Esophagus squamous epithelium (tissue), 5 donors: ENCODE measurements around the gene CAMK2A. TPM values are rescaled to one million over a fixed set of nuclear protein-coding genes. Genes with fewer than 3 reads are reported as not detected.

Experiments
- DNase-seq: peaks from one replicate; lab custom pipeline; 2025; lab: John Stamatoyannopoulos, UW
- H3K27ac ChIP-seq, 4 donors: fragments of 200-600 bp; sonication (generic); one replicate each; pipeline ENCODE4 v1.5.1; 2016 to 2019; ENCODE audit warnings: mild to moderate bottlenecking in 1 of 4
- H3K27me3 ChIP-seq, 4 donors: fragments of 200-600 bp; sonication (generic); 1 replicate in 3 of 4; 2 replicates in 1 of 4; pipeline versions ENCODE4 v1.5.1 to v1.6.0; 2017 to 2021; ENCODE audit warnings: antibody characterized with exemption in 1 of 4
- H3K36me3 ChIP-seq, 3 donors: fragments of 200-600 bp; sonication (generic); one replicate each; pipeline ENCODE4 v1.5.1; 2016 to 2019
- H3K4me1 ChIP-seq, 3 donors: fragments of 200-600 bp; sonication (generic); one replicate each; pipeline ENCODE4 v1.5.1; 2017 to 2019
- H3K4me3 ChIP-seq, 4 donors: fragments of 200-600 bp; sonication (generic); 1 replicate in 3 of 4; 2 replicates in 1 of 4; pipeline ENCODE4 v1.5.1; 2016 to 2019; ENCODE audit warnings: mild to moderate bottlenecking in 2 of 4, moderate library complexity in 1 of 4
- H3K9me3 ChIP-seq, 3 donors: fragments of 200-600 bp; sonication (generic); one replicate each; pipeline ENCODE4 v1.5.1; 2016 to 2019
- POLR2A ChIP-seq, 4 donors: fragments of 450-650 bp; IDR thresholded peaks; one replicate each; pipeline ENCODE4 v1.6.1; 2017; ENCODE audit warnings: antibody characterized with exemption in 4 of 4, mild to moderate bottlenecking in 4 of 4, moderate library complexity in 3 of 4
- WGBS, 2 donors: methylation state at CpG; one replicate each; pipeline ENCODE4 v1.1.5; 2018; 5-methylcytosine and 5-hydroxymethylcytosine counted together
- intact Hi-C: fragments of 100-400 bp; cut with DNase I; formaldehyde crosslinking; loops from one replicate; pipeline ENCODE4 v1.15.0; 2022
- total RNA-seq, 4 donors: library from RNA; depleted of rRNA; stranded (reverse); fragments of >200 nt; gene quantifications; one replicate each; pipeline ENCODE4 v1.1.0, GENCODE V29; 2016
- TF ChIP-seq, protein P1 (sequence below), 6 experiments: fragments of 450-650 bp in 4 of 6; fragments of 200-600 bp in 2 of 6; sonication (generic) in 2 of 6; IDR thresholded peaks; one replicate each; pipeline ENCODE4 v1.5.1; 2016 to 2019; ENCODE audit warnings: antibody characterized with exemption in 6 of 6, mild to moderate bottlenecking in 4 of 6, moderate library complexity in 4 of 6
- donor health status: DM: yes; HTN: yes; CAD: no.

Gene CAMK2A
- total RNA-seq, 4 donors from 2014 or later = 0.04 TPM; not detected in 3

DNA sequence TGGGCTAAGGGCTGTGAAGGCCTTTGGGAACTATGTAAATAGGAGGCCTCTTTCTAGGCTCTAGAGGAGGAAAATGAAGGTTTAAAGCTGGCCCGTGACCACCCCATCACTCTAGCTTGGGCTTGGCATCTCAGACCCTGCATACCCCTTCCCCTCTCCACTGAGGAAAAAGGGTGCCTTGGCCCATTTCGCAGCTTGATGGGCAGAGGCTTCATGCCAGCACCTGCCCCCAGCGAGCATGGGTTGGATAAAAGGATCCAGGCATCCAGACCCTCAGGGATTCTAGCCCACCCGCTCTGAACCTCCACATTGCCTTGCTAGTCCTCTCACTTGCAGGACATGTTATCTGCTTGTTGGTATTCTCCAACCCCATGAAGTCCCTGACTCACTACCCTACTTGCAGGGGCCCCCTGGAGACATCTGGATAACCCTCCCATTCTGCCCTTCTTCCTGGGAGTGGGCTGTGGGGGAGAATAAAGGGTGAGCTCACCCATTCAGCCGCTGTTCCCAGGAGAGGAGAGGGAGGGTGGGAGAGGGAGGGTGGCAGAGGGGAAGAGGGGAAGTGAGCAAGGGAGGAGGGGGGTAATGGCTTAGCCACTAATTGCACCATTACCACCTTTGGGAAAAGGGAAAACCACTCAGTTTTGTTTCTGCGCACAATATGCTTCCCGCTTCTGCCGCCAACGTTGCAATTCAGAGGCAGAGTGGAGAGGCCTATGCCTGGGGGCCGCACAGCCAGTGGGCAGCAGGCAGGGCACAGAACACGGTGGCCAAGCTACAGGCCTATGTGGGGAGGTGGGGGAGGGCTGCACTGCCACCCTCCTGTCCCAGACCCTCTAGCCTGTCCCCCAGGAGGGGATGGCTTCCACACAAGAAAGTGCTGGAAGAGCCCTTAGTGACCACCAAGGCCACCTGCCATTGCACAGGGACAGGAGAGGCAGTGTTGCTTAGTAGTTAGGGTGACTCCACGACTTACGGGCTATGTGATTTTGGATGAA lies 2.1 kb upstream of the CAMK2A start:
- Histone ChIP-seq H3K36me3 (no peaks in the 10 kb centered on the region), H3K4me3 (no peak overlapping the region), H3K27me3 (peaks cover 0 to 24% (median 0%) of the 10 kb centered on the region in 4 donors), H3K9me3 (no peaks in the 10 kb centered on the region), H3K4me1 (peaks cover 15 to 39% (median 22%) of the 10 kb centered on the region in 3 donors), H3K27ac (no peak overlapping the region)
- no peak for DNase-seq
- WGBS, 2 donors = 84 to 96% methylated on average over 6 to 7 of the region's 13 CpGs
- intact Hi-C loops = no loop called here
- TF ChIP-seq, protein P1, sequence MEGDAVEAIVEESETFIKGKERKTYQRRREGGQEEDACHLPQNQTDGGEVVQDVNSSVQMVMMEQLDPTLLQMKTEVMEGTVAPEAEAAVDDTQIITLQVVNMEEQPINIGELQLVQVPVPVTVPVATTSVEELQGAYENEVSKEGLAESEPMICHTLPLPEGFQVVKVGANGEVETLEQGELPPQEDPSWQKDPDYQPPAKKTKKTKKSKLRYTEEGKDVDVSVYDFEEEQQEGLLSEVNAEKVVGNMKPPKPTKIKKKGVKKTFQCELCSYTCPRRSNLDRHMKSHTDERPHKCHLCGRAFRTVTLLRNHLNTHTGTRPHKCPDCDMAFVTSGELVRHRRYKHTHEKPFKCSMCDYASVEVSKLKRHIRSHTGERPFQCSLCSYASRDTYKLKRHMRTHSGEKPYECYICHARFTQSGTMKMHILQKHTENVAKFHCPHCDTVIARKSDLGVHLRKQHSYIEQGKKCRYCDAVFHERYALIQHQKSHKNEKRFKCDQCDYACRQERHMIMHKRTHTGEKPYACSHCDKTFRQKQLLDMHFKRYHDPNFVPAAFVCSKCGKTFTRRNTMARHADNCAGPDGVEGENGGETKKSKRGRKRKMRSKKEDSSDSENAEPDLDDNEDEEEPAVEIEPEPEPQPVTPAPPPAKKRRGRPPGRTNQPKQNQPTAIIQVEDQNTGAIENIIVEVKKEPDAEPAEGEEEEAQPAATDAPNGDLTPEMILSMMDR (IDR thresholded peaks at IDR 0.05) = no peak
- no peak for TF ChIP-seq POLR2A (IDR thresholded peaks at IDR 0.05)

DNA sequence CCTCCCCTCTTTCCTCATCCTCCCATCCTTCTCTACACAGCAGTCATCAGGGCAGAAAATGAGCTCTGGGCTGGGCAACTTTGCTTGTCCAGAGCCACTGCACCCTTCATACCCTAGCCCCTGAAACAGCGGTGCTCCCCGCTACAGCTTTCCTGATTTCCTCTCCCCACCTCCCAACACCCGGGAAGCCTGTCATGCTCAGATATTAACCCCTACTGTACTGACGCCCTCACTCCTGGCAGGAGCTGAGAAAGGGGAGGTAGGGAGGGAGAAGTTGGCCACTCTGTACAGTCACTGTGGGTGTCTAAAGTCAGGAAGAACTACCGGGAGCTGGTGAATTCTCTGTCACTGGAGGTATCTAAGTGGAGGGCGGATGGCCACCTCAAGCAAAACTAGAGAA lies 782 bp downstream of the CAMK2A start:
- WGBS, 2 donors = 64 to 67% methylated on average over 3 to 6 of the region's 6 CpGs
- intact Hi-C loops = no loop called here
- no peak overlapping the region for H3K4me3 ChIP-seq
- TF ChIP-seq, protein P1 (IDR thresholded peaks at IDR 0.05) = no peak
- no peak for TF ChIP-seq POLR2A (IDR thresholded peaks at IDR 0.05)
- H3K36me3 ChIP-seq = no peaks in the 10 kb centered on the region
- H3K27ac ChIP-seq = no peak overlapping the region
- peaks cover 0 to 10% (median 1%) of the 10 kb centered on the region in 3 donors for H3K4me1 ChIP-seq
- no peak for DNase-seq
- H3K27me3 ChIP-seq = peaks cover 0 to 24% (median 0%) of the 10 kb centered on the region in 4 donors
- no peaks in the 10 kb centered on the region for H3K9me3 ChIP-seq

DNA sequence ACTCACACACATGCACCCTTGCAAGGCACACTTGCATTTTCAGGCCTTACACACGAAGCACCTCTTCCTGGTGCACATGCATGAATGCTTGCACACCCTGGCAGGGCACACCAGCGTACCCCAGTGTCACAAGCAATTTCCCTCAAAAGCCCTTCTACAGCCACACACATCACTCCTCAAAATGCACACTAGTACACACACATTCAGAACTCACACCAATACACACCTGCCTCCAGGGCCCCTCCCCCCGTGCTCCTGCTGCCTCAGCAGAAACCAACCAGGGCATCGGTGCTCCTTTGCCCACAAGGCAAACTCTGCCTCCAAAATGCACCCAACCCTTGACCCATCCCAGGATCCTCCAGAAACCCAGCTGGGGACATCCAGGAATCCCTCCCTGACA lies 1.2 kb downstream of the CAMK2A start:
- WGBS, 2 donors = 78 to 85% methylated on average over 4 of the region's 4 CpGs
- H3K36me3 ChIP-seq = no peaks in the 10 kb centered on the region
- intact Hi-C loops = no loop called here
- H3K4me3 ChIP-seq = no peak overlapping the region
- H3K9me3 ChIP-seq = no peaks in the 10 kb centered on the region
- H3K4me1 ChIP-seq = peaks cover 0 to 5% (median 0%) of the 10 kb centered on the region in 3 donors
- H3K27me3 ChIP-seq = peaks cover 0 to 24% (median 0%) of the 10 kb centered on the region in 4 donors
- no peak for DNase-seq
- no peak overlapping the region for H3K27ac ChIP-seq
- TF ChIP-seq POLR2A (IDR thresholded peaks at IDR 0.05) = no peak
- TF ChIP-seq, protein P1 (IDR thresholded peaks at IDR 0.05) = no peak

DNA sequence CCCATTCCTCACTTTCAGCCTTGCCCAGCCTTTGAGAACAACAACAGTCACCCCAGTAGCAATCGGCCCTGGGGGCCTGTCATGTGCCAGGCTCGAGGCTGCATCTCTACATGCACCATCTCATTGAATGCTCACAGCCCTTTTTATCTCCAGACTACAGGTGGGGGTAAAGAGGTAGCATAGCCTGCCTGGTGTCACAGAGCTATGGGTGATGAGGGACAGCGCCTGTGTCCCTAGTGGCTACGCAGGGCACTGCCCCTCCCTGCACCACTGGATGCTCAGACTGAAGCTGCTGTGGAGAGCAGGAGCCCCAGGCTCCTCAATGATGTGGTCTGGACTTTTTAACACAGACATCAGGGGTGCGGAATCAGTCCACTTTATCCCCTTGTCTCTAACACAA lies 2.8 kb downstream of the CAMK2A start:
- Histone ChIP-seq H3K36me3 (no peaks in the 10 kb centered on the region), H3K27ac (no peak overlapping the region), H3K27me3 (peaks cover 0 to 23% (median 0%) of the 10 kb centered on the region in 4 donors), H3K4me1 (no peaks in the 10 kb centered on the region), H3K9me3 (no peaks in the 10 kb centered on the region), H3K4me3 (no peak overlapping the region)
- TF ChIP-seq POLR2A (IDR thresholded peaks at IDR 0.05) = no peak
- TF ChIP-seq, protein P1 (IDR thresholded peaks at IDR 0.05) = peak in 2 of 6 experiments; percentile 15 to 31
- no peak for DNase-seq
- 83 to 88% methylated on average over 3 to 5 of the region's 5 CpGs for WGBS, 2 donors
- intact Hi-C loops = no loop called here

DNA sequence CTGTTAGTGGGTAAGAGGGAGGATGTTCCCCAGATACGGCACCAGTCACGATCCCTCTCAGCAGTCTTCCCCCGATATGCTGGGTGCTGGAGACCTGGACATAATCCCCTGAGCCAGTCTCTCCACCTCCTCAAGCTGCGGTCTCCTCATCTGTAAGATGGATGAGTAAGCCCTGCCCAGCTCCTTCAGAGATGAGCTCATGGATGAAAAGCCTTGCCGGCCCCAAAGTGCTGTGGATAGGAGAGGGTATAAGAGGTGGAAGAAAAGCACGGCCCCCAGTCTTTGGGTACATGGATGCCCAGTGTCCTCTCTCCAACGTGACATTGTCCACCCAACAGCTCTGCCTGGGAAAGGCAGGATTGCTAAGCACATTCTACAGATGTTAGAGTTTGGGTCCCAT lies 4.5 kb downstream of the CAMK2A start:
- Histone ChIP-seq H3K27me3 (peaks cover 0 to 8% (median 0%) of the 10 kb centered on the region in 4 donors), H3K4me3 (no peak overlapping the region), H3K9me3 (no peaks in the 10 kb centered on the region), H3K36me3 (no peaks in the 10 kb centered on the region), H3K27ac (no peak overlapping the region), H3K4me1 (no peaks in the 10 kb centered on the region)
- no peak for TF ChIP-seq POLR2A (IDR thresholded peaks at IDR 0.05)
- TF ChIP-seq, protein P1 (IDR thresholded peaks at IDR 0.05) = no peak
- 76 to 87% methylated on average over 3 to 6 of the region's 7 CpGs for WGBS, 2 donors
- no peak for DNase-seq
- intact Hi-C loops = no loop called here
